ACC112 (cell line): ENCODE data around the gene USB1.

Source experiments
- H2AFZ ChIP-seq: fragments of 200-600 bp; sonication (generic); one replicate; pipeline ENCODE4 v1.6.0; 2017; ENCODE audit warnings: antibody characterized with exemption, low read length; ENCODE audit not compliant: unreplicated experiment
- H3K27ac ChIP-seq: fragments of 200-600 bp; sonication (generic); 2 replicates; pipeline ENCODE4 v1.5.1; 2014; ENCODE audit warnings: low read depth, mild to moderate bottlenecking, antibody characterized with exemption, low read length, moderate library complexity
- H3K27me3 ChIP-seq: fragments of 200-600 bp; sonication (generic); 2 replicates; pipeline ENCODE4 v1.6.1; 2014; ENCODE audit warnings: mild to moderate bottlenecking, antibody characterized with exemption, low read length, moderate library complexity, mixed read lengths; ENCODE audit not compliant: insufficient read depth
- H3K36me3 ChIP-seq: fragments of 200-600 bp; sonication (generic); 2 replicates; pipeline ENCODE4 v1.6.1; 2016; ENCODE audit warnings: mild to moderate bottlenecking, antibody characterized with exemption, low read length, moderate library complexity, mixed read lengths; ENCODE audit not compliant: insufficient read depth
- H3K4me1 ChIP-seq: fragments of 200-600 bp; sonication (generic); one replicate; pipeline ENCODE4 v1.6.1; 2016; ENCODE audit warnings: low read length, mixed read lengths; ENCODE audit not compliant: insufficient read depth, unreplicated experiment, control insufficient read depth
- H3K4me3 ChIP-seq: fragments of 200-600 bp; sonication (generic); 2 replicates; pipeline ENCODE4 v1.5.1; 2014; ENCODE audit warnings: mild to moderate bottlenecking, low read depth, low read length
- H3K79me2 ChIP-seq: fragments of 200-600 bp; sonication (generic); one replicate; pipeline ENCODE4 v1.6.0; 2016; ENCODE audit warnings: low read length; ENCODE audit not compliant: control insufficient read depth, unreplicated experiment, insufficient read depth

USB1 gene

DNA sequence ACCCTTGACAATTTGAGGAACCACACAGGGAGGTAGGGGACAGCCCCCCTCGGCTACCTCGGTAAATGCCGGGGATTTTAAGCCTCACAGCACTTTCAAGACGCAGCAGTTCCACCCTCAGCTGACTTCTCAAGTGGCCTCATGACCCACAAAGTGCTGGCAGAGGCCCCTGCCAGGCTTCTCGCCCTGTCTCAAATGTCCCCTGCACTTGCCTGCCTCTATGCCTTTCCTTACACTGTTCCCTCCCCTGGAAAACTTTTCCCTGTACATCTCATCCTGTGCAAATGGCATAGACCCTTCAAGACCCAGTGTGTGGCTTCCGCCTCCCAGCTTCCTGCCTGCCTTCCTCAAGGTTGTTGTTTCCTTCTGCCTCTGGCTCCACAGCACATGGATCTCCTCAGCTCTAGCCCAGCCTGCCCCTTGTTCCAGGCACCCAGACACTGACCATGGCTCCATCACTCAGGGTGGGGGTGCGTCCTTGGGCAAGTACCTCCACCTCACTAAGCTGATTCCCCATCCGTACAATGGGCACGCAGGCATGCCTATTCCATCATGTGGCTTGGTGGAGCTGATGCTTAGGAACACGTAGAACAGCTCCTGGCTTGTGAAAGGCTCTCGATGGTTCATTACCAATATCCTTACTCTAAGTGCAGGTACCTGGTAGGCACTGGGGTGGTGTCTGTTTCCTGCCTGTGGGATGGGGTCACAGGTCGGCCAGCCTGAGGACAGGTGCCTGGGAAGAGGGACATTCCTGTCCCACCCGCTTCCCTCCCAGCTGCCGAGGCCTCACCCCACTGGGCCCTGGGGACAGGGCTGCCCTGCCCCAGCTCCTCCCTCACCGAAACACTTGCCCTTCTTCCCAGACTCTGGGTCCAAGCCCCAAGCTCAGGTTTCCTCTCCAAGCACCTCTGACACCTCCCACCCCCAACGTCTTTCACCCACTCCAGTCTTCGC lies 48.3 kb downstream of the USB1 start:
- no peak overlapping the region for H2AFZ ChIP-seq
- H3K36me3 ChIP-seq = no peaks in the 10 kb centered on the region
- H3K79me2 ChIP-seq = no peaks in the 10 kb centered on the region
- H3K27ac ChIP-seq = no peak overlapping the region
- no peaks in the 10 kb centered on the region for H3K27me3 ChIP-seq
- H3K4me3 ChIP-seq = no peak overlapping the region
- H3K4me1 ChIP-seq = no peaks in the 10 kb centered on the region

DNA sequence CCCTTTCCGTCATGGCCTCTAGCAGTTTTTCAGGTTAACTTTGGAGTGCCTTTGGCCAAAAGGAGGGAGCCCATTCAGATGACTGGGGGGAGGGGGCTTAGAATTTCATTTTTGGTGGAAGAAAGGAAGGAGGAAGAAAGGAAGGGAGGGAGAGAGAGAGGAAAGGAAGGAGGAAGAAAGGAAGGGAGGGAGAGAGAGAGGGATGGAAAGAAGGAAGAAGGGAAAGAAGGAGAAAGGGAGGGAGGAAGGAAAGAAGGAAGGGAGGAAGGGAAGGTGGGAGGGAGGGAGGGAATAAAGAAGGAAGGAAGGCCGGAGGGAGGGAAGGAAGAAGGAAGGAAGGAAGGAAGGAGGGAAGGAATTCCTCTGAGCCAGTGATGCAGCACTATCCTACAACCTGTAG lies 50.1 kb downstream of the USB1 start:
- H3K79me2 ChIP-seq = no peaks in the 10 kb centered on the region
- no peak overlapping the region for H3K4me3 ChIP-seq
- no peaks in the 10 kb centered on the region for H3K36me3 ChIP-seq
- H3K27ac ChIP-seq = no peak overlapping the region
- 0 out of 2 replicates have a peak, but pooled peaks cover under 1% of the 10 kb centered on the region for H3K27me3 ChIP-seq
- no peak overlapping the region for H2AFZ ChIP-seq
- no peaks in the 10 kb centered on the region for H3K4me1 ChIP-seq

DNA sequence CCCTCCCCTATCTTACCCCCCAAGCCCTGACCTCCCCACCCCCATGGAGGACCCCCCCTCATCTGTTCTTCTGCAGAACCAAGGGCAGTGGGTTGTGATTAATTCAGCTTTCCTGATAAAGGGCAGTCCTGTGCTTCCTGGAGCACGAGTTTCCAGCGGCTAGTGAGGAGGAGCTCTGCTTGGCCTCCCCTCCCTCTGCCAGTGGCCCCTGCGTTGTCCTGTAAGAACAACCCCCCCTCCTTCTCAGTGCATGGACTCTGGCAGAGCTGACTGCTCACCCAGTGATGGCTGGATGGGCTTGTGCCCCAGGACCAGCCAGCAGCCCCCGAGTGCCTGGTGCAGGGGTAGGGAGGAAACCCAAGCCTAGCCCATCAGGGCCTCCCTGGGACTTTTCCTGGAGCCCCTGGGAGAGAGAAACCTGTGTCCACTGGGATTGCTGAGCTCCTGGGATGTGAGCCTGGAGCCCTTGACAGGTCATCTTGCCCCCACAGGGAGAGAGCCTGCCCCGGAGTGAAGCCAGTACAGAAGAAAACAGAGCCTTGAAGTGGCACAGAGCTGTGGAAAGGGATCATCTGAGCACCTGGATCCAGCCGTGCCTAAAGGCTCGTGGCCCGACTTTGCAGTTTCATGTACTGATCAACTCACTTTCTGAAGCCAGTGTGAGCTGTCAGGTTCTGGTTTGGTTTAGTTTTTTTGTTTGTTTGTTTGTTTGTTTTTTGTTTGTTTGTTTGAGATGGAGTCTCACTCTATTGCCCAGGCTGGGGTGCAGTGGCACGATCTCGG lies 50.8 kb downstream of the USB1 start:
- H3K27ac ChIP-seq = no peak overlapping the region
- no peaks in the 10 kb centered on the region for H3K36me3 ChIP-seq
- no peaks in the 10 kb centered on the region for H3K4me1 ChIP-seq
- H3K79me2 ChIP-seq = no peaks in the 10 kb centered on the region
- H3K27me3 ChIP-seq = peaks cover 7% of the 10 kb centered on the region; the same call in 1 of the 2 replicates
- no peak overlapping the region for H2AFZ ChIP-seq
- no peak overlapping the region for H3K4me3 ChIP-seq

DNA sequence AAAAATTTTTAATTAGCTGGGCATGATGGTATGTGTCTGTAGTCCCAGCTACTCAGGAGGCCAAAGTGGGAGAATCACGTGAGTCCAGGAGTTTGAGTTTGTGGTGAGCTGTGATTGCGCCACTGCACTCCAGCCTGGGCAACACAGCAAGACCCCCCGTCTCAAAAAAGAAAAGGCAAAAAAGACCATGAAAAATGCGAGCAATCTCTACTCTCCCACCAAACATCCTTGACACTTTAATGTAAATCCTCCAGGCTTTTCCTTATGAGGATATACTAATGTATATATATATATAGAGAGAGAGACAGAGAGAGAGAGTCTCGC lies 52.4 kb downstream of the USB1 start:
- no peaks in the 10 kb centered on the region for H3K36me3 ChIP-seq
- peaks cover 21% of the 10 kb centered on the region for H3K27me3 ChIP-seq
- H3K79me2 ChIP-seq = no peaks in the 10 kb centered on the region
- H3K27ac ChIP-seq = no peak overlapping the region
- no peak overlapping the region for H3K4me3 ChIP-seq
- H2AFZ ChIP-seq = no peak overlapping the region
- no peaks in the 10 kb centered on the region for H3K4me1 ChIP-seq

- Histone ChIP-seq H3K79me2 (no peaks in the 10 kb centered on the region), H3K36me3 (no peaks in the 10 kb centered on the region), H3K4me3 (no peak overlapping the region), H3K27me3 (peaks cover 21% of the 10 kb centered on the region), H2AFZ (no peak overlapping the region), H3K4me1 (no peaks in the 10 kb centered on the region), H3K27ac (no peak overlapping the region)
These were observed 53.1 kb downstream of the USB1 start for GRCh38 chr16:58054289-58054688.

DNA sequence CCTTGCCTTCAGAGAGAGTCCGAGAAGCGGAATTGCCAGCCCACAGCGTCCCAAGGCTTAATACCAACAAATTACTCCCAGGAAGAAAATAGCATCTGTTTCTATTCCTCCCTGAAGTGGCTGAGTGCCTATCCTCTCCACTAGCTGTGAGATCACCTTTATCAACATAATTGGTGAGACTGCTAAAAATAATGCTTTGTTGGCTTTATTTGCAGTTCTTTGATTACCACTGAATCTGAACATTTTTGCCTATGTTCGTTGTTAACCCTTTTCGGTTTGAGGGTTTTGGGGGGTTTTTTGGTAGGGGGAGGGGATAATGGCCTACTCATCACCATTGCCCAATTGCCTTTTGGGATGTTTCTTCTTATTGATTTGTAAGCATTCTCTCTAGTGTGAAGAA lies 55.4 kb downstream of the USB1 start:
- H3K4me1 ChIP-seq = no peaks in the 10 kb centered on the region
- H3K36me3 ChIP-seq = no peaks in the 10 kb centered on the region
- peaks cover 21% of the 10 kb centered on the region for H3K27me3 ChIP-seq
- no peak overlapping the region for H3K27ac ChIP-seq
- no peak overlapping the region for H3K4me3 ChIP-seq
- no peak overlapping the region for H2AFZ ChIP-seq
- no peaks in the 10 kb centered on the region for H3K79me2 ChIP-seq

DNA sequence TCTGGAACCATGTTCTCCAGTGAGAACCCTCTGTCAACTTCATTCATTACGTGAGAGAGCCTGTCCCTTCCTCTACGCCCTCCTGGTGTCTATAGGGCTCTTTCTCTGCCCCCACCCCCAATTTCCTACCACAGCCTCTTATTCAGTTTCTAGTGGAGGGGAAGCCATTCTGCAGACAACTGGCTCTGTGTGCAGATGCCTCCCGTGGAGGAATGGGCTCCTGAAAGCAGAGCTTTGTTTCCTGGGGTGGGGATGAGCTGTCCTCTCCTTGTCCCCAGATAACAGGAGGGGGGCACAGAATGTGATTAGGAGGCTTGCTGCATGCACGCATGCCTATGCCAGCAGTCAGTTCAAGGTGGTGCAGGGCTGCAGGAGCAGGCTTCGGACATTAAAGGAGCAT lies 55.9 kb downstream of the USB1 start:
- H3K4me1 ChIP-seq = no peaks in the 10 kb centered on the region
- no peaks in the 10 kb centered on the region for H3K36me3 ChIP-seq
- no peak overlapping the region for H3K27ac ChIP-seq
- H2AFZ ChIP-seq = no peak overlapping the region
- no peaks in the 10 kb centered on the region for H3K79me2 ChIP-seq
- H3K27me3 ChIP-seq = peaks cover 21% of the 10 kb centered on the region
- no peak overlapping the region for H3K4me3 ChIP-seq

GRCh38 chr16:58057784-58058183 lies 56.6 kb downstream of the USB1 start:
- H3K36me3 ChIP-seq = no peaks in the 10 kb centered on the region
- H3K4me3 ChIP-seq = no peak overlapping the region
- no peaks in the 10 kb centered on the region for H3K4me1 ChIP-seq
- H2AFZ ChIP-seq = no peak overlapping the region
- H3K27ac ChIP-seq = no peak overlapping the region
- H3K27me3 ChIP-seq = peaks cover 21% of the 10 kb centered on the region
- H3K79me2 ChIP-seq = no peaks in the 10 kb centered on the region

DNA sequence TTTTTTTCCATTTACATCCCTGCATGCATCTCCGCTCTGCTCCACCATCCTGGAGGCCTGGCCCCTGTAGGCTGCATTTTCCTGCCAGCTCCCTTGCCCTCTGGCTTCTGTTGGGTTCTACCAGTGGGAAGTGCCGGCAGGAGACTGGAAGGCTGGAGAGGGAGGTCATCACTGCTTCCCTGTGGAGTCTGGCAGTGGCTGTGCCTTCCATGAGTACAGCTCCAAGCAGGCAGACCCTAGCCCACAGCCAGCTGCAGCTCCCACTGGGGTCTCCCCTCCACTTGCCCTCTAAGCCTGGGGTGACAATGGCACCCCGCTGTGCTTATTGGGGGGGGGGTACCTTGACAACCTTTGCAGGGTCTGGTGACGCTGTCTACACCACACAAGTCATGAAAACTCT lies 61.6 kb downstream of the USB1 start:
- Histone ChIP-seq H3K4me3 (no peak overlapping the region), H3K27me3 (peaks cover 6% of the 10 kb centered on the region; the same call in 1 of the 2 replicates), H3K79me2 (no peaks in the 10 kb centered on the region), H3K27ac (no peak overlapping the region), H2AFZ (no peak overlapping the region), H3K36me3 (no peaks in the 10 kb centered on the region), H3K4me1 (no peaks in the 10 kb centered on the region)

DNA sequence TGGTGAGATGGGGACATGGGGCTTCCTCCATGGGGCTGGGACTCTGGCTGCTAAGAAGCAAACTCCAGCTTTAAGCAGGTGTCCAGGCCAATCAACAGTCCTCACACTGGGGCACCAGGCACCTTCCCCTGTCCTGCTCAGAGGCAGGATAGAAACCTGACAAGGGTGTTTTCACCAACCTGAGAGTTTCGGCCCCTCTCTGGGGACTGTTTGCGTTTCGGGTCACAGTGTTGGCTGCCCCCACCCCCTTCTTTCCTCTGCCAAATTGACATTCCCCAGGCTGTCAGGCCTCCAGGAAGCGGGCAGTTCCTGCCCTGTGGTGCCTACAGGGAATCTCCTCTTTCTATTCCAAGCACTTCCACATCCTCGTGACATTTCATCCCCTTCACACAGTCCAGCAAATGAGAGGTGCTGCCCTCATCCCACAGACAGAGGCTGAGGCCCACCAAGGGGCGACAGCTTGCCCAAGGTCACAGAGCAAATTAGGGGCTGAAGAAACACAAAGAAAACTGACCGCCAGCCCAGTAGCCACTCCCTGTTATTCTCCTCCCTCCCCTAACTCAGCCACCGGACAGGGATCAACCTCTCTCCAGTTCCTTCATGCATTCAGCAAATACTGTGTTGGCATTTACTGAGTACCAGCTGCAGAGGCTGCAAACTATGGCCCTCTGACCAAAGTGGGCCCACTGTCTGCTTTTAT lies 62.3 kb downstream of the USB1 start:
- H3K36me3 ChIP-seq = no peaks in the 10 kb centered on the region
- H3K27ac ChIP-seq = no peak overlapping the region
- H2AFZ ChIP-seq = no peak overlapping the region
- no peak overlapping the region for H3K4me3 ChIP-seq
- H3K27me3 ChIP-seq = no peaks in the 10 kb centered on the region; the same call in 1 of the 2 replicates
- no peaks in the 10 kb centered on the region for H3K79me2 ChIP-seq
- H3K4me1 ChIP-seq = no peaks in the 10 kb centered on the region
